22Rv1 (cell line): ENCODE data around the gene PTGES2.

Experiments
- ZFX ChIP-seq: fragments of 450-650 bp; IDR thresholded peaks from 2 replicates; pipeline ENCODE4 v1.6.1; 2017; ENCODE audit warnings: antibody characterized with exemption, borderline replicate concordance
- TF ChIP-seq, protein P1 (sequence below): fragments of 450-650 bp; IDR thresholded peaks from 2 replicates; pipeline ENCODE4 v1.5.1; 2017; ENCODE audit warnings: mild to moderate bottlenecking

DNA sequence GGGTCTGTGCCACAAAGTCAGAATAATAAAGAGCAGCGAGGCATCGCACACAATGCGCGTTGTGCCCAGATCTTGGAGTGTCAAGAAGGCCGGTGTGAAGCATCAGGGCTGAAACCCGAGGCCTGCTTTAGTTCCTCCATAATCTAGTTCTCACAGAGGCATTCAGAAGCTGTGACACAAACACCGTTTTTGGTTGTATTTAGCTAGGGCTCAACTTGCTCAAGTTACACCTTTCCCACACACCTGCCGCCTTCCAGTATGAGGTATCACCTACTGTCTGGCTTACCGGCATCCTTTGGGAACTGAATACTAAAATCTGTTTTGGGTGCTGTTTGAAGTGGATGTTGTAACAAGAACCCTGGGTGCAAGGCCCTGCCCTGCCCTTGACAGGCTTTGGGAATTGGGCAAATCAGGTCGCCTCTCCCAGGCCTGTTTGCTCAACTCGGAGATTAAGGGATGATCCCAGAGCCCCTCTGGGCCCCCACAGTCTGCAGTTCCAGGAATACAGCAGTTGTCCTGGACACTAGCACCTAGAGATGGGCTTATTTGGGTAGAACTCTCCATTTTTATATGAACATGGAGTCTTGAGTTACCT is 32.5 kb downstream of the PTGES2 start:
- TF ChIP-seq, protein P1, sequence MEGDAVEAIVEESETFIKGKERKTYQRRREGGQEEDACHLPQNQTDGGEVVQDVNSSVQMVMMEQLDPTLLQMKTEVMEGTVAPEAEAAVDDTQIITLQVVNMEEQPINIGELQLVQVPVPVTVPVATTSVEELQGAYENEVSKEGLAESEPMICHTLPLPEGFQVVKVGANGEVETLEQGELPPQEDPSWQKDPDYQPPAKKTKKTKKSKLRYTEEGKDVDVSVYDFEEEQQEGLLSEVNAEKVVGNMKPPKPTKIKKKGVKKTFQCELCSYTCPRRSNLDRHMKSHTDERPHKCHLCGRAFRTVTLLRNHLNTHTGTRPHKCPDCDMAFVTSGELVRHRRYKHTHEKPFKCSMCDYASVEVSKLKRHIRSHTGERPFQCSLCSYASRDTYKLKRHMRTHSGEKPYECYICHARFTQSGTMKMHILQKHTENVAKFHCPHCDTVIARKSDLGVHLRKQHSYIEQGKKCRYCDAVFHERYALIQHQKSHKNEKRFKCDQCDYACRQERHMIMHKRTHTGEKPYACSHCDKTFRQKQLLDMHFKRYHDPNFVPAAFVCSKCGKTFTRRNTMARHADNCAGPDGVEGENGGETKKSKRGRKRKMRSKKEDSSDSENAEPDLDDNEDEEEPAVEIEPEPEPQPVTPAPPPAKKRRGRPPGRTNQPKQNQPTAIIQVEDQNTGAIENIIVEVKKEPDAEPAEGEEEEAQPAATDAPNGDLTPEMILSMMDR: no peak
- no peak for TF ChIP-seq ZFX
